Naive B cell (primary cell): ENCODE results near the gene FLOT1. TPM values are rescaled to one million over a fixed set of nuclear protein-coding genes. Genes with fewer than 3 reads are reported as not detected.
"Not testable (repeated sequence)": the region's sequence is repeated elsewhere in the genome, so short reads cannot be mapped to it uniquely, and the experiment has no call there.

Source experiments
- ATAC-seq, 2 donors: fragments of 150-1000 bp; cut with Tn5 transposase; 2 replicates each; pipeline ENCODE4 v1.10.0; 2021; ENCODE audit warnings: low read depth in 2 of 2, mild to moderate bottlenecking in 2 of 2, moderate library complexity in 2 of 2
- DNase-seq: peaks from one replicate; pipeline ENCODE4 v3.0.0; 2022
- H3K27ac Mint-ChIP-seq, 6 donors: one replicate each; pipeline ENCODE4 v1.8.0; 2020 to 2022; ENCODE audit warnings: mild to moderate bottlenecking in 6 of 6, mixed read lengths in 6 of 6, moderate library complexity in 5 of 6, inconsistent platforms in 2 of 6
- H3K27me3 Mint-ChIP-seq, 3 donors: one replicate each; pipeline ENCODE4 v1.8.0; 2021 to 2022; ENCODE audit warnings: mixed read lengths in 3 of 3, mild to moderate bottlenecking in 1 of 3
- H3K36me3 Mint-ChIP-seq, 2 donors: one replicate each; pipeline ENCODE4 v1.8.0; 2020 to 2022; ENCODE audit warnings: mixed read lengths in 2 of 2, inconsistent platforms in 1 of 2, mild to moderate bottlenecking in 1 of 2
- H3K4me1 Mint-ChIP-seq, 3 donors: one replicate each; pipeline ENCODE4 v1.8.0; 2020 to 2022; ENCODE audit warnings: mixed read lengths in 3 of 3, inconsistent platforms in 1 of 3, mild to moderate bottlenecking in 1 of 3, moderate library complexity in 1 of 3
- H3K4me3 Mint-ChIP-seq, 8 donors: one replicate each; pipeline ENCODE4 v1.8.0; 2020 to 2022; ENCODE audit warnings: mild to moderate bottlenecking in 8 of 8, mixed read lengths in 8 of 8, moderate library complexity in 8 of 8, inconsistent platforms in 2 of 8
- H3K9me3 Mint-ChIP-seq, 7 donors: one replicate each; pipeline ENCODE4 v1.8.0; 2020 to 2022; ENCODE audit warnings: mixed read lengths in 7 of 7, mild to moderate bottlenecking in 5 of 7, inconsistent platforms in 2 of 7, moderate library complexity in 1 of 7
- polyA plus RNA-seq, 6 donors: library from polyadenylated mRNA; unstranded; fragments of 300-500 nt; fragmentation: Illumina TruSeq; gene quantifications; one replicate each; pipeline ENCODE4 v1.2.3, GENCODE V29; 2021; ENCODE audit warnings: low read depth in 6 of 6

Gene FLOT1
- polyA plus RNA-seq, 6 donors from 2014 or later, result 43.5 to 65.2 (median 52.4) TPM

DNA sequence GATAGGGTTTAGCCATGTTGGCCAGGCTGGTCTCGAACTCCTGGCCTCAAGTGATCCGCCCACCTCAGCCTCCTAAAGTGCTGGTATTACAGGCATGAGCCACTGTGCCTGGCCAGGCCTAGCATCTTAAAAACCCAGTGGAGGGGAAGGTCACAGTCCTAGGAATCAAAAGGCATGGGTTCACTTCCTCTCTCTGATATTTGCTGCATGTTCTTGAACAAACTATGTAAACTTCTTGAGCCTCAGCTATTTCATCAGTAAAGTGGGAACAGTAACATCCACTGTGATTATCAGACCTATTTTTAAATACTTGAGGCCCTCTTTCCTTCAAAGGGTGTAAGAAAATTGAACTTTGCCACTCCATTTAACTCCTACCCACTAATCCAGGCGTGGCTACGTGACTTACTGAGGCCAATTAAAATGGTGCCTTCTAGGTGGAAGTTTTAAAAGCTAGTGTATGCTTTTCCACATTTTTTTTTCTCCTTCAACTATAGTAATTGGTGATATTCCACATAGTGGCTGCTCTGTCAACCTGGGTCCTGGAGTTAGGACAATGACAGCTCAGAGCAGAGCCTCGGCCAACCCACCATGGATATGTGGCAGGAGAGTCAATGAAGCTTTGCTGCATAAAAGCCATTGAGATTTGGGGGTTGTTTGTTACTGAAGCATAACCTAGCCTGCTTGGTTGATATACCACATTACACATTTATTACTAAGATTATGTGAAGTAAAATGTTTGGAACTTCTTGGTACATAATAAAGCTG, 34.1 kb upstream of the FLOT1 start:
- peaks cover under 1 to 11% (median 8%) of the 10 kb centered on the region in 3 donors for H3K4me1 Mint-ChIP-seq
- ATAC-seq (no peak), DNase-seq (no peak)
- no peak overlapping the region for H3K27ac Mint-ChIP-seq
- no peaks in the 10 kb centered on the region for H3K36me3 Mint-ChIP-seq
- H3K27me3 Mint-ChIP-seq, result peaks cover 0 to 33% (median 18%) of the 10 kb centered on the region in 3 donors
- H3K4me3 Mint-ChIP-seq, result no peak overlapping the region
- H3K9me3 Mint-ChIP-seq, result no peaks in the 10 kb centered on the region

DNA sequence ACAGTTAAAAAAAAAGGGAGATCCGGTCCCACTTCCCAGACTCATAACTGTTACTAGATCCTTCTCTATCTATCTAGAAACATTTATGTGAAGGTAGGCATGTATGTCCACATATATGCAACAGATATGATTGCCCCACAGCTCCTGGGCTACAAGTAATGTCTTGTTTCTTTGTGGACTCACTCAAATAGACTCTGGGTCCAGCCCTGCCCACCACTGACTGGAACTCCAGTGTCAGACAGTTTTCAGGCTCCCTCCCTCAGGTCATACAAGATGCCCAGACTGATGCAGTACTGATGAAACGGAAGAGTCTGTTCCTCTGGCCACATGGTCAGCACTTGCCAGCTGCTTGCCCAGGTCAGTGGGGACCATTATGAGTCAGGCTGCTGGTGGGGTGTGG, 32.6 kb upstream of the FLOT1 start:
- H3K4me3 Mint-ChIP-seq, result no peak overlapping the region
- no peaks in the 10 kb centered on the region for H3K36me3 Mint-ChIP-seq
- H3K27me3 Mint-ChIP-seq, result peaks cover 3 to 35% (median 18%) of the 10 kb centered on the region in 3 donors
- no peaks in the 10 kb centered on the region for H3K9me3 Mint-ChIP-seq
- ATAC-seq, result no peak
- H3K27ac Mint-ChIP-seq, result peak overlapping the region in 1 of 6 donors; percentile 37
- DNase-seq, result no peak
- peaks cover 1 to 3% (median 2%) of the 10 kb centered on the region in 3 donors for H3K4me1 Mint-ChIP-seq

DNA sequence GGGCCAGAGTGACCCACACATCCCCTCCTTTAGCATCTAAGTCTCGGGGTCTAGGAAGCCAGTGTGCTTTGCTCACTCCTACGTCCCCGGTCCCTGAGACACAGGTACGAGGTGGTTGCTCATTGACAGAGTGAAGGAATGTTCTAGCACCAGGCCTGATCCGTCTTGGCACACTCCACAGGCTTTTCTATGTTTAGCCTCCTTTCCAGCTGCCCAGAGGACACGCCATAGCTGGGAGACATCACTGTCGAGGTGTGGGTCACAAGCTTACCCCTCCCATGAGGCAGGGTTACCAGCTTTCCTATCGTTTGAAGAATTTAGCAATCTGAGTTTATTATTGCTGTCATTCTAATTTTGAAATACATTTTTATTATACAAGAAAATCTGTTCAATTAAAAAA, 32.2 kb upstream of the FLOT1 start:
- peaks cover 3 to 37% (median 18%) of the 10 kb centered on the region in 3 donors for H3K27me3 Mint-ChIP-seq
- no peaks in the 10 kb centered on the region for H3K36me3 Mint-ChIP-seq
- no peak overlapping the region for H3K4me3 Mint-ChIP-seq
- H3K9me3 Mint-ChIP-seq, result no peaks in the 10 kb centered on the region
- peaks cover 5 to 7% (median 7%) of the 10 kb centered on the region in 3 donors for H3K4me1 Mint-ChIP-seq
- no peak for ATAC-seq
- no peak for DNase-seq
- no peak overlapping the region for H3K27ac Mint-ChIP-seq

- no peaks in the 10 kb centered on the region for H3K36me3 Mint-ChIP-seq
- ATAC-seq (no peak), DNase-seq (no peak)
- H3K27ac Mint-ChIP-seq, result peak overlapping the region in 1 of 6 donors; percentile 74
- no peaks in the 10 kb centered on the region for H3K9me3 Mint-ChIP-seq
- peaks cover 10 to 26% (median 18%) of the 10 kb centered on the region in 3 donors for H3K4me1 Mint-ChIP-seq
- peaks cover 0 to 20% (median 7%) of the 10 kb centered on the region in 3 donors for H3K27me3 Mint-ChIP-seq
- H3K4me3 Mint-ChIP-seq, result no peak overlapping the region
These were observed 28.1 kb upstream of the FLOT1 start for GRCh38 chr6:30770592-30770991.

DNA sequence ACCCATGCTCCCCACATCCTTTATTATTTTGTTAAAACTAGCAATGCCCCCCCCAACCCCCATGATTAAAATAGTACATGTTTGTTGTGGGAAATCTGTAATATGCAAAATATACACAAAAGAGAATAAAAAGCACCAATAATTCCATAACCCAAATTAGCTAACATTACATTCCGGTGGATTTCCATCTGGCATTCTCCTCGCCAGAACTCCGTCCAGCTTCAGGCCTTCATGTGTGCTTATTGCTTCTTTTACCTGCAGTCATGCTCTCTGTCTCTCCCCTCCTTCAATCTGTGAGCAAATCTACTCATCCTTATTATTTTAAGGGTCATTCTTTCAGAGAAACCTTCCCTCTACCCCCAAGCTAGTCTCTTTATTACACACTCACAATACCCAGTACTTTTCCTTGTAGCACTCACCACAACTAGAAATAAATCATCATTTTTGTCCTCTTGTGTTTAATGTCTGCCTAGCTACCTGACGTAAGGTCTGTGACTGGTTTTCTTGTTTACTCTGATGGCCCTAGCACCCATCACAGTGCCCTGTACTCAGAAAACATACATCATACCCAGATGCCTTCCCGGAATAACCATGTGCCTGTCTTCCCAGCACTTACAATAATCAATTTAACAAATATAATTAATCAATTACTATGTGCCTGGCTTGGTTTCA, 27.5 kb upstream of the FLOT1 start:
- H3K27ac Mint-ChIP-seq, result peak overlapping the region in 1 of 6 donors; percentile 64
- no peaks in the 10 kb centered on the region for H3K36me3 Mint-ChIP-seq
- DNase-seq (no peak), ATAC-seq (no peak)
- H3K27me3 Mint-ChIP-seq, result peaks cover 5 to 20% (median 7%) of the 10 kb centered on the region in 3 donors
- no peak overlapping the region for H3K4me3 Mint-ChIP-seq
- peaks cover 10 to 26% (median 18%) of the 10 kb centered on the region in 3 donors for H3K4me1 Mint-ChIP-seq
- no peaks in the 10 kb centered on the region for H3K9me3 Mint-ChIP-seq

- peaks cover 0 to 2% (median 0%) of the 10 kb centered on the region in 7 donors for H3K9me3 Mint-ChIP-seq
- peak overlapping the region in 1 of 8 donors; percentile 37 for H3K4me3 Mint-ChIP-seq
- no peak for ATAC-seq
- peaks cover 10 to 26% (median 18%) of the 10 kb centered on the region in 3 donors for H3K4me1 Mint-ChIP-seq
- H3K36me3 Mint-ChIP-seq, result peaks cover 0 to 3% of the 10 kb centered on the region in 2 donors
- no peak for DNase-seq
- peak overlapping the region in 1 of 6 donors; percentile 64 for H3K27ac Mint-ChIP-seq
- H3K27me3 Mint-ChIP-seq, result peaks cover 7 to 24% (median 12%) of the 10 kb centered on the region in 3 donors
These were observed 26.8 kb upstream of the FLOT1 start for GRCh38 chr6:30769088-30769852.

GRCh38 chr6:30768634-30769087, 26.2 kb upstream of the FLOT1 start:
- H3K27me3 Mint-ChIP-seq, result peaks cover 8 to 30% (median 19%) of the 10 kb centered on the region in 3 donors
- H3K9me3 Mint-ChIP-seq, result peaks cover 0 to 6% (median 0%) of the 10 kb centered on the region in 7 donors
- H3K4me1 Mint-ChIP-seq, result peaks cover 10 to 26% (median 18%) of the 10 kb centered on the region in 3 donors
- H3K4me3 Mint-ChIP-seq, result no peak overlapping the region
- DNase-seq, result no peak
- ATAC-seq, result no peak
- H3K36me3 Mint-ChIP-seq, result peaks cover 0 to 7% of the 10 kb centered on the region in 2 donors
- no peak overlapping the region for H3K27ac Mint-ChIP-seq

DNA sequence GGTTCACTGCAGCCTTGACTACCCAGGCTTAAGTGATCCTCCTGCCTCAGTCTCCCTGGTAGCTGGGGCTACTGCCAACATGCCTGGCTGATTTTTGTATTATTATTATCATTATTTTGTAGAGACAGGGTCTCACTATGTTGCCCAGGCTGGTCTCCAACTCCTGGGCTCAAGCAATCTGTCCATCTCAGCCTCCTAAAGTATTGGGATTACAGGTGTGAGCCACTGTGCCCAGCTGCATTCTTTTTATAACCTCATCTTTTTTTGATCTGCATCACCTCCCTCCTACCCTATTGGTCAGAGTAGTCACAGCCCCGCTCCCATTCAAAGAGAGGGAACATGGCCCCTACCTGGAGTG, 25.4 kb upstream of the FLOT1 start:
- peaks cover 10 to 26% (median 18%) of the 10 kb centered on the region in 3 donors for H3K4me1 Mint-ChIP-seq
- ATAC-seq (no peak), DNase-seq (no peak)
- peak overlapping the region in 1 of 6 donors; percentile 8 for H3K27ac Mint-ChIP-seq
- peaks cover 13 to 29% (median 23%) of the 10 kb centered on the region in 3 donors for H3K27me3 Mint-ChIP-seq
- peaks cover 0 to 7% of the 10 kb centered on the region in 2 donors for H3K36me3 Mint-ChIP-seq
- no peak overlapping the region for H3K4me3 Mint-ChIP-seq
- peaks cover 0 to 6% (median 0%) of the 10 kb centered on the region in 7 donors for H3K9me3 Mint-ChIP-seq

- ATAC-seq (no peak), DNase-seq (no peak)
- Mint-ChIP-seq H3K4me1 (peaks cover 10 to 26% (median 18%) of the 10 kb centered on the region in 3 donors), H3K4me3 (no peak overlapping the region), H3K9me3 (peaks cover 0 to 6% (median 0%) of the 10 kb centered on the region in 7 donors), H3K27me3 (peaks cover 13 to 24% (median 23%) of the 10 kb centered on the region in 3 donors), H3K27ac (peak overlapping the region in 1 of 6 donors; percentile 34), H3K36me3 (peaks cover 0 to 7% of the 10 kb centered on the region in 2 donors)
These were observed 24.9 kb upstream of the FLOT1 start for GRCh38 chr6:30767158-30767943.

DNA sequence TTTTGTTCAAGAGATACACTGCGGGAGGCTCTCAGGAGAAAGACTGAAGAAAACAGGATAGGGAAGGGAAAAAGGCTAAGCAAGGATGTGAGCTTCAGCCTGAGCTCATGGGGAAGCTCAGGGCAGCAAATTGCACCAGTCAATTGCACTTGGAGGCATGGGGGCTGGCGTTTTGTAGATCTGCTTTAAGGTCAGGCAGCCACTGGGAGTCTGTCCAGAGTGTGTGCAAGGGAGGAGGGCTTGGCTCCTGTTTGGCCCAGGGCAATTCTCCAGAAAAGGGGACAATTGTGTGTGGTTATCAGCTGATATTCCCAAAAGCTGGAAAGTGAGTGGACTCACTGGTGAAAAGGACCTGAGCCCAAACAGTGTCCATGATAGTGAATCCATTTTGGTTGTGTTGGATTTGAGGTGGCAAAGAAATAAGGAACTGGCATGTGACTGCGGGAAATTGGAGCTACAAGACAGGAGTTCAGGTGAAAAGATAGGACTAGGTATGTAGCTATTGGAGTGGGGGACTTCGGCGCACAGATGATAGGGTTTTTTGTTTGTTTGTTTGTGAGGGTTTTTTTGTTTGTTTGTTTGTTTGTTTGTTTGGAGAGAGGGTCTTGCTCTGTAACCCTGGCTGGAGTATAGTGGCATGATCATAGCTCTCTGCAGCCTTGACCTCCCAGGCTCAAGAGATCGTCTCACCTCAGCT, 24.1 kb upstream of the FLOT1 start:
- Mint-ChIP-seq H3K27ac (peak overlapping the region in 2 of 6 donors; percentile 10 to 49), H3K4me3 (no peak overlapping the region)

DNA sequence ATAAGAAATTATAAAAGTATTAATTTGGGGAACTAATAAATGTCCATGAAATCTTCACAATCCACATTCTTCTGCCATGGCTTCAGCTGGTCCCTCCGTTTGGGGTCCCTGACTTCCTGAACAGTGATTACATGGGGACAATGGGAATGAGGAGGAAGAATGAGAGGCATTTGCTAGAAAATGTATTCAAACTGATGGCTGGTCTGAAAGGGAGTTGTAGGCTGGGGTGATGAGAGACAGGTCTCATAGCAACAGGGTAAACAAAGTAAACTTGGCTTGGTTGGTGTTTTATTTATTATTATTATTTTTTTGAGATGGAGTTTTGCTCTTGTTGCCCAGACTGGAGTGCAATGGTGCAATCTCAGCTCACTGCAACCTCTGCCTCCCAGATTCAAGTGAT, 23.0 kb upstream of the FLOT1 start:
- not testable (repeated sequence) for H3K9me3 Mint-ChIP-seq, H3K4me3 Mint-ChIP-seq, ATAC-seq, DNase-seq, H3K27ac Mint-ChIP-seq, H3K36me3 Mint-ChIP-seq
- Mint-ChIP-seq H3K27me3 (peaks cover 10 to 23% (median 20%) of the 10 kb centered on the region in 3 donors), H3K4me1 (peaks cover 10 to 26% (median 18%) of the 10 kb centered on the region in 3 donors)

More for the DNA sequence above, 24.1 kb upstream of the FLOT1 start:
- DNase-seq, result no peak
- Mint-ChIP-seq H3K27me3 (peaks cover 13 to 23% (median 20%) of the 10 kb centered on the region in 3 donors), H3K4me1 (peaks cover 10 to 26% (median 18%) of the 10 kb centered on the region in 3 donors), H3K9me3 (peaks cover 0 to 6% (median 0%) of the 10 kb centered on the region in 7 donors), H3K36me3 (peaks cover 0 to 7% of the 10 kb centered on the region in 2 donors)
- no peak for ATAC-seq

GRCh38 chr6:30764490-30765043, 22.1 kb upstream of the FLOT1 start:
- not testable (repeated sequence) for H3K9me3 Mint-ChIP-seq, H3K4me3 Mint-ChIP-seq, DNase-seq, H3K36me3 Mint-ChIP-seq, ATAC-seq
- Mint-ChIP-seq H3K27ac (peak overlapping the region in 2 of 6 donors; percentile 68 to 76), H3K27me3 (peaks cover 10 to 23% (median 13%) of the 10 kb centered on the region in 3 donors), H3K4me1 (peaks cover 3 to 21% (median 14%) of the 10 kb centered on the region in 3 donors)
